Aorta (tissue), 5 donors: ENCODE data around the gene SIRPB2. TPM values are rescaled to one million over a fixed set of nuclear protein-coding genes. Genes with fewer than 3 reads are reported as not detected.
A peak's percentile ranks its signal among the peaks of the same experiment; 100 is the strongest.
"Not testable (repeated sequence)": the region's sequence is repeated elsewhere in the genome, so short reads cannot be mapped to it uniquely, and the experiment has no call there.

ENCODE experiments used
- ATAC-seq: fragments of 200-7000 bp; cut with Tn5 transposase; one replicate; pipeline ENCODE4 v1.9.1; 2022; ENCODE audit warnings: moderate library complexity; ENCODE audit not compliant: low FRiP score
- DNase-seq, 2 donors: peaks; one replicate each; pipeline ENCODE4 v3.0.0-alpha.2; 2020
- H3K27ac ChIP-seq, 2 donors: one replicate each; pipeline ENCODE4 v1.5.1; 2013; ENCODE audit warnings: low read length in 2 of 2, mild to moderate bottlenecking in 2 of 2, moderate library complexity in 2 of 2, control low read depth in 1 of 2, inconsistent platforms in 1 of 2, low read depth in 1 of 2
- H3K27me3 ChIP-seq, 2 donors: one replicate each; pipeline ENCODE4 v1.6.1; 2013; ENCODE audit warnings: control low read depth in 1 of 2, low read length in 1 of 2, mild to moderate bottlenecking in 1 of 2, moderate library complexity in 1 of 2; ENCODE audit not compliant: insufficient read depth in 2 of 2, control insufficient read depth in 1 of 2
- H3K36me3 ChIP-seq, 2 donors: one replicate each; pipeline ENCODE4 v1.6.1; 2013; ENCODE audit warnings: control low read depth in 1 of 2, low read length in 1 of 2, mild to moderate bottlenecking in 1 of 2; ENCODE audit not compliant: insufficient read depth in 2 of 2, control insufficient read depth in 1 of 2
- H3K4me1 ChIP-seq, 2 donors: one replicate each; pipeline ENCODE4 v1.6.1; 2013; ENCODE audit warnings: low read length in 2 of 2, control low read depth in 1 of 2, mild to moderate bottlenecking in 1 of 2, moderate library complexity in 1 of 2; ENCODE audit not compliant: insufficient read depth in 2 of 2, control insufficient read depth in 1 of 2
- H3K4me3 ChIP-seq, 2 donors: one replicate each; pipeline ENCODE4 v1.5.1; 2013; ENCODE audit warnings: low read length in 2 of 2, control low read depth in 1 of 2, mild to moderate bottlenecking in 1 of 2
- H3K9me3 ChIP-seq: one replicate; pipeline ENCODE4 v1.6.1; 2013; ENCODE audit warnings: mild to moderate bottlenecking, low read length; ENCODE audit not compliant: control insufficient read depth
- WGBS, 2 donors: extraction: QIAGEN DNeasy Blood & Tissue Kit; methylation state at CpG; one replicate each; pipeline ENCODE4 v1.1.7; 2013; 5-methylcytosine and 5-hydroxymethylcytosine counted together
- intact Hi-C, 2 donors: fragments of 100-400 bp; cut with DNase I; formaldehyde crosslinking; loops; one replicate each; pipeline versions ENCODE4 v1.14.2 to v1.15.0; 2022
- polyA plus RNA-seq, 2 donors: library from polyadenylated mRNA; stranded (reverse); fragments of 200-250 nt; gene quantifications; one replicate each; pipeline ENCODE4 v1.2.3, GENCODE V29; 2013
- total RNA-seq, 2 donors: library from RNA; stranded (reverse); fragmentation: NEBNext Ultra II Directional; extraction: Animal tissue kit (Norgen Biotek cat#: 25700); gene quantifications; one replicate each; pipeline ENCODE4 v1.2.1, GENCODE V29; 2021
- donor health status: healthy with polysubstance abuse.
- donor health status: Bipolar disorder and iron deficiency.
- donor health status: DM: no; HTN: no; CAD: no.
- donor health status: DM: no; HTN: no; CAD: no.
- donor health status: DM: yes; HTN: yes; CAD: no.

SIRPB2 gene
- total and polyA plus RNA-seq, 4 donors, result 1.00 to 27.3 (median 8.5) TPM

- intact Hi-C loops, result no loop called here
- H3K36me3 ChIP-seq, result no peaks in the 10 kb centered on the region
- H3K4me3 ChIP-seq, result no peak overlapping the region
- ATAC-seq (no peak), DNase-seq (no peak)
- no peaks in the 10 kb centered on the region for H3K9me3 ChIP-seq
- 68 to 95% methylated on average over 1 of the region's 1 CpG for WGBS, 2 donors
- H3K27ac ChIP-seq, result no peak overlapping the region
- no peaks in the 10 kb centered on the region for H3K4me1 ChIP-seq
- no peaks in the 10 kb centered on the region for H3K27me3 ChIP-seq
Observed at GRCh38 chr20:1505871-1506270, 14.7 kb upstream of the SIRPB2 start.

DNA sequence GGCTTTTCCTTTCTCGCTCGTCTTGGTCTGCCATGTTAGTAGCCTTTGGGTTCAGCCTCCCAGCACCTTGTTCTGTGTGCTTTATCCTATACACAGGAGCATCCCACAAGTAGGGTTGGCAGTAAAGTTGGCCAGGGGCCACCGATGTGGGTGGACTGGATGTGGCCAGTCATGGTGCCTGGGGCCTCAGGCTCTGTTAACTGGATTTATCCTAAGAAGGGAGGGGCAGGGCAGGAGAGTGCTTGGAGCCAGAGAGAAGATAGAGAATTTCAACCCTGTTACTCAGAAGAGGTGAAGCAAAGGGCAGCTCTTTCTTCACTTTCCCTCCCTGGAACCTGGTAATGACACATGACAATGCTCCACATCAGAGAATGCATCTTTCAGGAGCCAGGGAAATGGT, 14.1 kb upstream of the SIRPB2 start:
- H3K4me3 ChIP-seq, result no peak overlapping the region
- H3K36me3 ChIP-seq, result no peaks in the 10 kb centered on the region
- no peaks in the 10 kb centered on the region for H3K4me1 ChIP-seq
- no peak for DNase-seq
- 64 to 81% methylated on average over 3 of the region's 3 CpGs for WGBS, 2 donors
- no peaks in the 10 kb centered on the region for H3K27me3 ChIP-seq
- intact Hi-C loops, result no loop called here
- H3K27ac ChIP-seq, result no peak overlapping the region
- no peak for ATAC-seq
- no peaks in the 10 kb centered on the region for H3K9me3 ChIP-seq

DNA sequence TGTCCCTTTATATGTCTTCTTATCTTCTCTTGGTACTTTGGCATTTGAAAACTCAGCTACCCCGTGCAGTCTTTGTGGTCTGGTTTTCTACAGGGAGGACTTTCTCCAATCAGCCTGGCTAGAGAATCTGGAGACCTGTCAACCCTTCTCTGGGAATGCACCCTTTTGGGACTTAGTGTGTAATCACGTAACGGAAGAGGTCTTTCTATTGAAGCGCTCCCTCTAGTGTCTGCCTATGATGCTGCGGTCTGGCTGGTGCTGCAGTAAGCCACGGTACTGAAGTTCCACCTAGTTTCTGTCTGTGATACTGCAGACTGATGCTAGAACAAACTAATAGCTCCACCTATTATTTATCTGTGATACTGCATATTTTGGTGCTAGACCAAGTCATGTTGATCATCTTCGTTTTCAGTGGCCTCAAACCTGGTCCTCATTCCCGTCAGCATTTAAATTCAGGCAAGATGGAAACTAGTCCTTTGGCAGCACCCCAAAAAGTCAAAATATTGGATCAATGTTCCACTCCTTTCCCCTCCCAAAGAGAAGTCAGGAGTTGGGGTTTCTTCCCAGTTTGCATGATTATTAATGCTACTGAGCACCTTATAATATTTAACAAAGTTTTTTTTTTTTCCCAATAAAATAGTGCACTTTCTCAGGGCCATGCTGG, 12.5 kb upstream of the SIRPB2 start:
- no peak overlapping the region for H3K4me3 ChIP-seq
- intact Hi-C loops, result no loop called here
- no peaks in the 10 kb centered on the region for H3K27me3 ChIP-seq
- H3K27ac ChIP-seq, result no peak overlapping the region
- H3K36me3 ChIP-seq, result no peaks in the 10 kb centered on the region
- ATAC-seq (peak; percentile 83), DNase-seq (peak; percentile 76 to 79)
- H3K4me1 ChIP-seq, result no peaks in the 10 kb centered on the region
- WGBS, 2 donors, result 2% methylated on average over 8 of the region's 8 CpGs
- H3K9me3 ChIP-seq, result no peaks in the 10 kb centered on the region

- Histone ChIP-seq H3K36me3 (no peaks in the 10 kb centered on the region), H3K27ac (no peak overlapping the region), H3K4me1 (no peaks in the 10 kb centered on the region), H3K27me3 (no peaks in the 10 kb centered on the region), H3K9me3 (no peaks in the 10 kb centered on the region), H3K4me3 (no peak overlapping the region)
- ATAC-seq (no peak), DNase-seq (no peak)
- 34 to 58% methylated on average over 3 of the region's 3 CpGs for whole genome bisulfite sequencing, 2 donors
- intact Hi-C loops, result no loop called here
Observed at GRCh38 chr20:1500496-1500895, 9.3 kb upstream of the SIRPB2 start.

DNA sequence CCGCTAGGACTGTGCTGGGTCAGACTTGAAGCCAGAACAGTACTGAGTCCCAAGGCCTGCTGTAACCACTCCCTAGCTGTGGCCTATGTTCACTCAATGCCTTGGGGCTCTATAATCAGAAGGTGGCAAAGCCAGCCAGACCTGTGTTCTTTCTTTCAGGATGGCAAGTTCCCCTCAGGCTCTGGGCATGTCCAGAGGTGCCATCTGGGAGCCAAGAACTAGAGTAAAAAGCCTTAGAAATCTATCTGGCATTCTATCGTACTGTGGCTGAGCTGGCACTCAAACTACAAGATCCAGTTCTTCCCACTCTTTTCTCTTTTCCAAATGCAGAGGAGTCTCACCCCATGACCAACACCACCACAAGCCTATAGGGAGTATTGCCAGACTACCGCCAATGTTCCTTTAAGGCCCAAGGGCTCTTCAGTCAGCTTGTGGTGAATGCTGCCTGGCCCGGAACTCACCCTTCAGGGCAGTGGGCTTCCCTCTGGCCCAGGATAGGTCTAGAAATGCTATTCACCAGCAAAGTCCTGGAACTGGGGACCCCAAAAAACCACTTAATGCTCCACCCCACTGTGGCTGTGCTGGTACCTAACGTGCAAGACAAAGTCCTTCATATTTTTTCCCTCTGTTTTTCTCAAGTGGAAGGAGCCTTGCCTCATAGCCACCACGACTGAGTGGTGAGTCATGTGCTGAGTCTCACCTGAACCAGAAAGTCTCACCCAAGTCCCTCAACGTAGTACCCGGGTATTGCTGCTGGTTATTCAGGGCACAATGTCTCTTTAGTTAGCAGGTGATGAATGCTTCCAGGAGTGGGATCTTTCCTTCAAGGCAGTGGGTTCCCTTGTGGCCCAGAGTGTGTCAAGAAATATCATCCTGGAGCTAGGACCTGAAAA, 8.6 kb upstream of the SIRPB2 start:
- 85% methylated on average over 8 of the region's 8 CpGs for WGBS, 2 donors
- Histone ChIP-seq H3K4me1 (no peaks in the 10 kb centered on the region), H3K27me3 (no peaks in the 10 kb centered on the region), H3K27ac (no peak overlapping the region), H3K9me3 (no peaks in the 10 kb centered on the region), H3K36me3 (no peaks in the 10 kb centered on the region), H3K4me3 (no peak overlapping the region)
- no peak for ATAC-seq
- intact Hi-C loops, result no loop called here
- no peak for DNase-seq

DNA sequence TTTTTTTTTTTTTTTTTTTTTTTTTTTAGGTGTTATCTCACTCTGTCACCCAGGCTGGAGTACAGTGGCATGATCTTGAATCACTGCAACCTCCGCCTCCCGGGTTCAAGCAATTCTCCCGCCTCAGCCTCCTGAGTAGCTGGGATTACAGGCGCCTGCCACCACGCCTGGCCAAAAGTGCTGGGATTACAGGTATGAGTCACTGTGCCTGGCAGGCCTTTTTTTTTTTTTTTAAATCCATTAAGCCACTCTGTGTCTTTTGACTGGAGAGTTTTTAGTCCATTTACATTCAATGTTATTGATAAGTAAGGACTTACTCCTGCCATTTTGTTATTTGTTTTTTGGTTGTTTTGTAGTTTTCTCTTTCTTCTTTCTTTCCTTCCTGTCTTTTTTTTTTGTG, 6.2 kb upstream of the SIRPB2 start:
- H3K27me3 ChIP-seq, H3K9me3 ChIP-seq, ATAC-seq, intact Hi-C loops, H3K4me1 ChIP-seq, H3K36me3 ChIP-seq, H3K27ac ChIP-seq, H3K4me3 ChIP-seq, DNase-seq: not testable (repeated sequence)
- 91 to 95% methylated on average over 5 of the region's 5 CpGs for WGBS, 2 donors

DNA sequence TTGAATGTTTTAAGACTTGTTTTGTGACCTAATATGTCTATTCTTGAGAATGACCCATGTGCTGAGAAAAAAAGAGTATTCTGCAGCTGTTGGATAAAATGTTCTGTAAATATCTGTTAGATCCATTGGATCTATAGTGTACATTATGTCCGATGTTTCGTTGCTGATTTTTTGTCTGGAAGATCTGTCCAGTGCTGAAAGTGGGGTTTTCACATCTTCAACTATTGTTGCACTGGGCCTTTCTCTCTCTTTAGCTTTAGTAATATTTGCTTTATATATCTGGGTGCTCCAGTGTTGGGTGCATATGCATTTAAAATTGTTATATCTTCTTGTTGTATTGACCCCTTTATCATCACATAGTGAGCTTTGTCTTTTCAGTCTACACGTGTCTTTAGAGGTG, 5.7 kb upstream of the SIRPB2 start:
- WGBS, 2 donors, result 76 to 81% methylated on average over 3 of the region's 3 CpGs
- Histone ChIP-seq H3K9me3 (no peaks in the 10 kb centered on the region), H3K27ac (no peak overlapping the region), H3K4me3 (no peak overlapping the region), H3K36me3 (no peaks in the 10 kb centered on the region), H3K4me1 (no peaks in the 10 kb centered on the region), H3K27me3 (no peaks in the 10 kb centered on the region)
- ATAC-seq, result no peak
- intact Hi-C loops, result no loop called here
- no peak for DNase-seq

DNA sequence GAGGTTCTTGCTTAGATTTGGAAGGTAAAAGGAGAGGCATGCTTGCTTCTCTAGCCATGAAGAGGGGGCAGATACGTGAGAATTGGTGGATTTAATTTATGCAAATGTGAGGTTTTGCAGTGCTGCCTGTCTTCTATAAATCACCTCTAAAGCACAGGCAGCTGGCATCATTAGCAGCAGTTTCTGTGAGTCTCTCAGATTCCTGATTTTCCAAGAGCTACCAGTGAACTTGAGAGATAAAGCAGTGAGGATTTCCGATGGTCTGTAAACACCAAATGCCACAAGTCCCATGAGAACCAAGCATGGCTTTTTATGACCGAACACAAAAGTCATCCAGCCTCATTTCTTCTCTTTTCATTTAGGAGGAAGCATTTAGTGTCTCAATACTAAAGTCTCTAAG, 3.2 kb upstream of the SIRPB2 start:
- H3K27me3 ChIP-seq, result no peaks in the 10 kb centered on the region
- H3K4me3 ChIP-seq, result no peak overlapping the region
- H3K36me3 ChIP-seq, result no peaks in the 10 kb centered on the region
- H3K9me3 ChIP-seq, result no peaks in the 10 kb centered on the region
- intact Hi-C loops, result no loop called here
- ATAC-seq (no peak), DNase-seq (no peak)
- WGBS, 2 donors, result 21 to 30% methylated on average over 3 of the region's 3 CpGs
- H3K27ac ChIP-seq, result no peak overlapping the region
- no peaks in the 10 kb centered on the region for H3K4me1 ChIP-seq

GRCh38 chr20:1493536-1493935, 2.3 kb upstream of the SIRPB2 start:
- Histone ChIP-seq H3K4me3 (no peak overlapping the region), H3K27ac (no peak overlapping the region), H3K4me1 (no peaks in the 10 kb centered on the region), H3K9me3 (no peaks in the 10 kb centered on the region), H3K36me3 (no peaks in the 10 kb centered on the region), H3K27me3 (peaks cover 0 to 2% of the 10 kb centered on the region in 2 donors)
- intact Hi-C loops, result no loop called here
- 72 to 76% methylated on average over 1 of the region's 1 CpG for WGBS, 2 donors
- no peak for DNase-seq
- no peak for ATAC-seq
